HG02938 (cell line): ENCODE data around the gene RALGPS1.

Source experiments
- ATAC-seq: cut with Tn5 transposase; IDR thresholded peaks from one replicate; pipeline ENCODE4 v1.9.1; 2021; ENCODE audit warnings: mild to moderate bottlenecking, moderate library complexity; ENCODE audit not compliant: unreplicated experiment

The RALGPS1 gene

DNA sequence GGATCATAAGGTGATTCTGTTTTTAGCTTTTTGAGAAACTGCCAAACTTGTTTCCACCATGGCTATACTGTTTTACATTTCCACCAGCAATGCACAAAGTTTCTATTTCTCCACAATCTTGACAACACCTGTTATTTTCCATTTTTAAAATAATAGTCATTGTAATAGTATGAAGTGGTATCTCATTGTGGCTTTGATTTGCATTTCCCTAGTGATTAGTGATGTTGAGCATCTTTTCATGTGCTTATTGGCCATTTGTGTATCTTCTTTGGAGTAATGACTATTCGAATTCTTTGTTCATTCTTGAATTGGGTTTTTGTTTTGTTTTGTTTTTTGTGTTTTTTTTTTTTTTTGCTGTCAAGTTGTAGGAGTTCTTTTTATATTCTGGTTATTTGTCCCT lies 354.9 kb downstream of the RALGPS1 start:
- ATAC-seq = no peak
